ENCODE measurements around the gene ZDHHC14. TPM values are rescaled to one million over a fixed set of nuclear protein-coding genes. Genes with fewer than 3 reads are reported as not detected.

Gene ZDHHC14
- total RNA-seq, 2 donors from 2014 or later: 10.2 to 10.6 TPM

GRCh38 chr6:157713451-157714152 is 332.6 kb downstream of the ZDHHC14 start:
- Histone ChIP-seq H3K9me3 (no peaks in the 10 kb centered on the region), H3K36me3 (replicated peaks in 1 of 2; ENCODE audit: insufficient read depth in 1 of 2, low read depth in 2 of 2) (no peaks in the 10 kb centered on the region), H3K4me1 (no peaks in the 10 kb centered on the region), H3K4me3 (no peak overlapping the region), H3K27ac (no peak overlapping the region), H3K27me3 (no peaks in the 10 kb centered on the region)
- 89 to 90% methylated on average over 12 of the region's 12 CpGs for WGBS, 2 donors
- intact Hi-C loops (cut with DNase I): no loop called here
- ATAC-seq (no peak), DNase-seq (no peak)
- TF ChIP-seq CTCF (IDR thresholded peaks at IDR 0.05): no peak
- TF ChIP-seq POLR2A (IDR thresholded peaks at IDR 0.05): no peak

GRCh38 chr6:157714153-157714490 is 333.1 kb downstream of the ZDHHC14 start:
- H3K4me3 ChIP-seq: no peak overlapping the region
- intact Hi-C loops (cut with DNase I): no loop called here
- no peak for ATAC-seq
- no peaks in the 10 kb centered on the region for H3K4me1 ChIP-seq
- DNase-seq: no peak
- whole genome bisulfite sequencing, 2 donors: 88 to 95% methylated on average over 1 of the region's 1 CpG
- no peaks in the 10 kb centered on the region for H3K27me3 ChIP-seq
- TF ChIP-seq CTCF (IDR thresholded peaks at IDR 0.05): no peak
- no peaks in the 10 kb centered on the region for H3K36me3 ChIP-seq (replicated peaks in 1 of 2; ENCODE audit: insufficient read depth in 1 of 2, low read depth in 2 of 2)
- no peak overlapping the region for H3K27ac ChIP-seq
- no peaks in the 10 kb centered on the region for H3K9me3 ChIP-seq

GRCh38 chr6:157715728-157716164 is 334.8 kb downstream of the ZDHHC14 start:
- ATAC-seq (peak; percentile 67), DNase-seq (peak in 3 of 4 donors; percentile 24 to 52 (median 33))
- Histone ChIP-seq H3K4me1 (no peaks in the 10 kb centered on the region), H3K27me3 (no peaks in the 10 kb centered on the region), H3K4me3 (no peak overlapping the region), H3K9me3 (no peaks in the 10 kb centered on the region), H3K36me3 (replicated peaks in 1 of 2; ENCODE audit: insufficient read depth in 1 of 2, low read depth in 2 of 2) (no peaks in the 10 kb centered on the region), H3K27ac (no peak overlapping the region)
- TF ChIP-seq POLR2A (IDR thresholded peaks at IDR 0.05): no peak
- TF ChIP-seq CTCF (IDR thresholded peaks at IDR 0.05): no peak
- intact Hi-C loops (cut with DNase I): no loop called here
- WGBS, 2 donors: 72 to 74% methylated on average over 6 of the region's 6 CpGs

- no peaks in the 10 kb centered on the region for H3K4me1 ChIP-seq
- H3K27me3 ChIP-seq: no peaks in the 10 kb centered on the region
- H3K4me3 ChIP-seq: no peak overlapping the region
- no peak overlapping the region for H3K27ac ChIP-seq
- TF ChIP-seq POLR2A (IDR thresholded peaks at IDR 0.05) (no peak), CTCF (IDR thresholded peaks at IDR 0.05) (no peak)
- no peaks in the 10 kb centered on the region for H3K9me3 ChIP-seq
- intact Hi-C loops (cut with DNase I): no loop called here
- no peak for DNase-seq
- ATAC-seq: no peak
- WGBS, 2 donors: 70 to 73% methylated on average over 12 of the region's 12 CpGs
- H3K36me3 ChIP-seq (replicated peaks in 1 of 2; ENCODE audit: insufficient read depth in 1 of 2, low read depth in 2 of 2): no peaks in the 10 kb centered on the region
These were observed 335.4 kb downstream of the ZDHHC14 start for GRCh38 chr6:157716251-157716995.

All from body of pancreas (tissue), 4 donors.